Measurements from ENCODE around the gene PSORS1C1.

Gene PSORS1C1

DNA sequence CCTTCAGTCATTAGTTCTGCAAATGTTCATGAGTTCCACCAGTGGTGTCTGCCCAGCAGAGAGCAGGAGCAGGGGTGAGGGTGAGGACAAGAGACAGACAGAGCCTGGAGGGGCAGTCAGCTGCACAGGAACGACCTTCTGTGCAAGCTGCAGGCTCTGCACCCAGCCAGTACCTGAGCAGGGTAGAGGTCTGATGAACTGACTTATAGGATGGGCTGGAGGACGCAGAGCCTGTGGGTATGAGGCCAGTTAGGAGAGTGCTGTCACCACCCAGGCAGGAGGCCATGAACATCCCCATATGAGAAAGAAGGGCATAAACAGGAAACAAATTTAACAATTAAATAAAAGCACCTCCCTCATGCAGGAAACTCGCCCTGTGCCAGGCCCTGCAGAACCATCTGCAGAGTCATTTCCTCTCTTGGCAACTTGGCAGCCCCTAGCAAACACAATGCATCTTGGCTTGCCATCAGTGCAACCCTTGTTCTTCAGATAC, 20.2 kb upstream of the PSORS1C1 start:
- TF ChIP-seq, protein P1, sequence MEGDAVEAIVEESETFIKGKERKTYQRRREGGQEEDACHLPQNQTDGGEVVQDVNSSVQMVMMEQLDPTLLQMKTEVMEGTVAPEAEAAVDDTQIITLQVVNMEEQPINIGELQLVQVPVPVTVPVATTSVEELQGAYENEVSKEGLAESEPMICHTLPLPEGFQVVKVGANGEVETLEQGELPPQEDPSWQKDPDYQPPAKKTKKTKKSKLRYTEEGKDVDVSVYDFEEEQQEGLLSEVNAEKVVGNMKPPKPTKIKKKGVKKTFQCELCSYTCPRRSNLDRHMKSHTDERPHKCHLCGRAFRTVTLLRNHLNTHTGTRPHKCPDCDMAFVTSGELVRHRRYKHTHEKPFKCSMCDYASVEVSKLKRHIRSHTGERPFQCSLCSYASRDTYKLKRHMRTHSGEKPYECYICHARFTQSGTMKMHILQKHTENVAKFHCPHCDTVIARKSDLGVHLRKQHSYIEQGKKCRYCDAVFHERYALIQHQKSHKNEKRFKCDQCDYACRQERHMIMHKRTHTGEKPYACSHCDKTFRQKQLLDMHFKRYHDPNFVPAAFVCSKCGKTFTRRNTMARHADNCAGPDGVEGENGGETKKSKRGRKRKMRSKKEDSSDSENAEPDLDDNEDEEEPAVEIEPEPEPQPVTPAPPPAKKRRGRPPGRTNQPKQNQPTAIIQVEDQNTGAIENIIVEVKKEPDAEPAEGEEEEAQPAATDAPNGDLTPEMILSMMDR (conservative IDR thresholded peaks at IDR 0.05; ENCODE audit: low read depth), result no peak
- CTCF ChIA-PET, result interaction anchor here (0.9 kb wide), 1 partner anchor 179 kb away, joined by 3 read pairs; no protein-coding TSS in a partner anchor
- H3K27ac ChIP-seq, result peak overlapping the region; percentile 82
- DNase-seq (ENCODE audit: low spot score), result no peak
- POLR2A ChIA-PET (ENCODE audit: low non-redundant PET), result no interaction called here

GRCh38 chr6:31096215-31096614, 18.4 kb upstream of the PSORS1C1 start:
- TF ChIP-seq, protein P1 (conservative IDR thresholded peaks at IDR 0.05; ENCODE audit: low read depth), result no peak
- no peak for DNase-seq (ENCODE audit: low spot score)
- ChIA-PET POLR2A (ENCODE audit: low non-redundant PET) (no interaction called here), CTCF (interaction anchor here (0.7 to 1.0 kb wide), 2 partner anchors 182 to 374 kb away, joined by 4 read pairs; partner anchors contain the start of gene VARS2)
- H3K27ac ChIP-seq, result no peak overlapping the region

DNA sequence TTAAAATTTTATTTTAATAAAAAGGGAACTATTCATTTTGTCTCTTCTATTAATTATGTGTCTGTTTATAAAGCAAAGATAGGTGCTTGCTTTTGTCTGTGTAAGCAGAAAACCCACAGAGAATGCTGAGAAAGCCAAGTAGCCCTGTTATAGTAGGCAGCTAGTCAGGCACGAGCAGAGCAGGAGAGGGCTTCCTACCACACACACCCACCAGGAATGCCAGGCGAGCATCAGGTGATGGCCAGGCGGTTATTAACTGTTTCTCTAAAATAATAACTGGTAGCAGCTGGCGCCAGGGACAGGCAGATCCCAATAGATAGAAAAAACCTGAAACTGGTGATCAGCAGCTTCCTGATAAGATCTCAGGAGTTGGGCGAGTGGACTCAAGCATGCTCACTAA, 17.9 kb upstream of the PSORS1C1 start:
- H3K27ac ChIP-seq, result no peak overlapping the region
- DNase-seq (ENCODE audit: low spot score), result no peak
- CTCF ChIA-PET, result interaction anchor here (0.7 kb wide), 1 partner anchor 375 kb away, joined by 4 read pairs; no protein-coding TSS in a partner anchor
- POLR2A ChIA-PET (ENCODE audit: low non-redundant PET), result no interaction called here
- TF ChIP-seq, protein P1 (conservative IDR thresholded peaks at IDR 0.05; ENCODE audit: low read depth), result no peak

DNA sequence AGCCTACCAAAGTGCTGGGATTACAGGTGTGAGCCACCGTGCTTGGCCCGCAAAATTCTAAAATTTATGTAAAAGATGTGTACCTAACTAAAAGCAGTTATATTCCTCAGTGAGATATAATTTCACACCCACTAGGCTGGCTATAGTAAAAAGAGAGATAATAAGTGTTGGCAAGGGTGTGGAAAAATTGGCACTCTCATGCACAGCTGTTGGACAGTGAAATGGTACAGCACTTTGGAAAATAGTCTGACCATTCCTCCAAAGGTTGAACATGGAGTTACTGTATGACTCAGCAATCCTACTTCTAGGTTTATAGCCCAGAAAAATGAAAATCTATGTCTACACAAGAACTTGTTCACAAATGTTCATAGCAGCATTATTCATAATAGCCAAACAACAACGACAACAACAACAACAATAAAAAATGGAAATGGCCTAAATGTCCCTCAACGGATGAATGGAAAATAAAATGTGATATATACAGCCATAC, 16.1 kb upstream of the PSORS1C1 start:
- TF ChIP-seq, protein P1 (conservative IDR thresholded peaks at IDR 0.05; ENCODE audit: low read depth), result no peak
- ChIA-PET CTCF (no interaction called here), POLR2A (ENCODE audit: low non-redundant PET) (no interaction called here)
- no peak for DNase-seq (ENCODE audit: low spot score)
- no peak overlapping the region for H3K27ac ChIP-seq

DNA sequence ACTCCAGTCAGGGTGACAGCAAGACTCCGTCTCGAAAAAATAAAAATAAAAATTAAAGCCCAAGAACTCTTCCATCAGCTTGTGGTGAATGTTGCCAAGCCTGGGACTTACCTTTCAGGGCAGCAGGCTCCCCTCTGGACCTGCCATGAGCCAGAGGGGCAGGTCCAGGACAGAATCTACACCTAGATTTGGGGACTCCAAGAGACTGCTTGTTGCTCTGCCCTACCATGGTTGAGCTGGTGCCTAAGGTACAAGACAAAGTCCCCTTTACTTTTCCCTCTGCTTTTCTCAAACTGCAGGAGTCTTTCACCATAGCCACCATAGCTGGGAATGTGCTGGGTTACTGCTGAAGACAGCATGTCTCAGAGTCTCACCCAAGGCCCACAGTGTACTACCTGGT, 11.5 kb upstream of the PSORS1C1 start:
- TF ChIP-seq, protein P1 (conservative IDR thresholded peaks at IDR 0.05; ENCODE audit: low read depth), result no peak
- no peak for DNase-seq (ENCODE audit: low spot score)
- CTCF ChIA-PET, result interaction anchor here (0.6 to 1.7 kb wide), 3 partner anchors 12 to 67 kb away, joined by 3 to 4 read pairs (median 3); no protein-coding TSS in a partner anchor
- peak overlapping the region; percentile 16; the same call in 1 of the 2 replicates for H3K27ac ChIP-seq
- POLR2A ChIA-PET (ENCODE audit: low non-redundant PET), result no interaction called here

DNA sequence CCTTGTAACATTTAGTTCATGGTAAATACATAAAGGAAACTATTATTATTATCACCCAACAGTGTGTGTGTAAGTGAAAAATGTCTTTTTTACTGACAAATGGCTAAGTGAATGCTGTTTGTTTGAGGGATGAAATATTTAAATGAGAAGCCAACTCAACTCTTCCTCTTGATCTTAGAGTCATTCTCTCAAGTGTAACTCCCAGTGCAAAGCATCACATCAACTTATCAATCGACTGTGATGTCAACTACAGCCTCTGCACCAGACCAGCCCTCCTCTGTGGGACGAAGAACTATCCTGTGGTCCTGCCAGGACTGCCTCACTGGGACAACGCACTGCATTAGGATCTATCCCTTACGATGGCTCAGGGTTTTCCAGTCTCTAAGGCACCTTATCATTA, 7.5 kb upstream of the PSORS1C1 start:
- ChIA-PET POLR2A (ENCODE audit: low non-redundant PET) (no interaction called here), CTCF (no interaction called here)
- no peak overlapping the region for H3K27ac ChIP-seq
- no peak for DNase-seq (ENCODE audit: low spot score)
- TF ChIP-seq, protein P1 (conservative IDR thresholded peaks at IDR 0.05; ENCODE audit: low read depth), result no peak
